HG03066 (cell line): ENCODE measurements around the gene USP6NL.

ENCODE experiments used
- ATAC-seq: cut with Tn5 transposase; IDR thresholded peaks from one replicate; pipeline ENCODE4 v1.9.1; 2021; ENCODE audit warnings: low read depth; ENCODE audit not compliant: unreplicated experiment

Gene USP6NL

GRCh38 chr10:11555556-11555955, 55.9 kb downstream of the USP6NL start:
- no peak for ATAC-seq

- ATAC-seq = peak; percentile 92
Observed at GRCh38 chr10:11553773-11554381, 57.6 kb downstream of the USP6NL start.

GRCh38 chr10:11551916-11552602, 59.4 kb downstream of the USP6NL start:
- ATAC-seq = no peak

- ATAC-seq = no peak
Observed at GRCh38 chr10:11551104-11551503, 60.3 kb downstream of the USP6NL start.

GRCh38 chr10:11548768-11549099, 62.7 kb downstream of the USP6NL start:
- ATAC-seq = no peak

- no peak for ATAC-seq
Observed at GRCh38 chr10:11548065-11548767, 63.2 kb downstream of the USP6NL start.

GRCh38 chr10:11546581-11546980, 64.9 kb downstream of the USP6NL start:
- no peak for ATAC-seq

- ATAC-seq = no peak
Observed at GRCh38 chr10:11541296-11541695, 70.2 kb downstream of the USP6NL start.

GRCh38 chr10:11539191-11539868, 72.1 kb downstream of the USP6NL start:
- no peak for ATAC-seq

- no peak for ATAC-seq
Observed at GRCh38 chr10:11538834-11539190, 72.6 kb downstream of the USP6NL start.

- no peak for ATAC-seq
Observed at GRCh38 chr10:11536228-11536627, 75.2 kb downstream of the USP6NL start.

GRCh38 chr10:11535346-11535959, 76.0 kb downstream of the USP6NL start:
- no peak for ATAC-seq

GRCh38 chr10:11533328-11533781, 78.1 kb downstream of the USP6NL start:
- ATAC-seq = no peak

- no peak for ATAC-seq
Observed at GRCh38 chr10:11532306-11532705, 79.1 kb downstream of the USP6NL start.

GRCh38 chr10:11530806-11531205, 80.6 kb downstream of the USP6NL start:
- ATAC-seq = no peak

- no peak for ATAC-seq
Observed at GRCh38 chr10:11529276-11529903, 82.1 kb downstream of the USP6NL start.

GRCh38 chr10:11528286-11528685, 83.2 kb downstream of the USP6NL start:
- no peak for ATAC-seq

GRCh38 chr10:11527691-11528255, 83.7 kb downstream of the USP6NL start:
- no peak for ATAC-seq

GRCh38 chr10:11527068-11527467, 84.4 kb downstream of the USP6NL start:
- ATAC-seq = no peak

- ATAC-seq = no peak
Observed at GRCh38 chr10:11525503-11525902, 85.9 kb downstream of the USP6NL start.
